Breast epithelium (tissue), 4 donors: ENCODE data around the gene CASK. TPM values are rescaled to one million over a fixed set of nuclear protein-coding genes. Genes with fewer than 3 reads are reported as not detected.

Experiments
- DNase-seq, 2 donors: peaks; one replicate each; pipeline ENCODE4 v3.0.0-alpha.2; 2019; ENCODE audit warnings: low spot score in 2 of 2
- H3K27ac ChIP-seq, 2 donors: fragments of 200-600 bp; sonication (generic) in 1 of 2; one replicate each; pipeline ENCODE4 v1.5.1; 2016 to 2019; ENCODE audit warnings: mild to moderate bottlenecking in 1 of 2
- H3K27me3 ChIP-seq, 2 donors: fragments of 200-600 bp; sonication (generic) in 1 of 2; one replicate each; pipeline versions ENCODE4 v1.5.1 to v1.6.0; 2017 to 2019; ENCODE audit warnings: control low read depth in 1 of 2, mild to moderate bottlenecking in 1 of 2
- H3K36me3 ChIP-seq: fragments of 200-600 bp; one replicate; pipeline ENCODE4 v1.5.1; 2019
- H3K4me1 ChIP-seq, 2 donors: fragments of 200-600 bp; sonication (generic); one replicate each; pipeline ENCODE4 v1.5.1; 2016 to 2019; ENCODE audit warnings: control low read depth in 1 of 2
- H3K4me3 ChIP-seq, 3 donors: fragments of 200-600 bp; sonication (generic); 1 replicate in 2 of 3; 2 replicates in 1 of 3; pipeline ENCODE4 v1.5.1; 2016 to 2019; ENCODE audit warnings: mild to moderate bottlenecking in 3 of 3, moderate library complexity in 2 of 3
- H3K9me3 ChIP-seq, 2 donors: fragments of 200-600 bp; sonication (generic) in 1 of 2; one replicate each; pipeline ENCODE4 v1.5.1; 2016 to 2019; ENCODE audit warnings: control low read depth in 1 of 2
- POLR2A ChIP-seq: fragments of 450-650 bp; IDR thresholded peaks from one replicate; pipeline ENCODE4 v1.6.1; 2016; ENCODE audit warnings: antibody characterized with exemption, mild to moderate bottlenecking, moderate library complexity
- POLR2AphosphoS5 ChIP-seq, 3 donors: sonication (generic); formaldehyde crosslinking; IDR thresholded peaks; one replicate each; pipeline ENCODE4 v1.6.1; 2017; ENCODE audit warnings: antibody characterized with exemption in 3 of 3
- intact Hi-C: fragments of 100-400 bp; cut with DNase I; formaldehyde crosslinking; loops from one replicate; pipeline ENCODE4 v1.15.1; 2023; ENCODE audit warnings: low total_unique reads
- total RNA-seq, 3 donors: library from RNA; depleted of rRNA; stranded (reverse); fragments of >200 nt; gene quantifications; one replicate each; pipeline ENCODE4 v1.1.0, GENCODE V29; 2016
- TF ChIP-seq, protein P1 (sequence below), 3 donors: fragments of 450-650 bp; IDR thresholded peaks; one replicate each; pipeline ENCODE4 v1.5.1; 2016 to 2017; ENCODE audit warnings: antibody characterized with exemption in 3 of 3, mild to moderate bottlenecking in 3 of 3, moderate library complexity in 3 of 3

The CASK gene
- total RNA-seq, 3 donors from 2014 or later, result 34.4 to 103 (median 52.4) TPM

- Histone ChIP-seq H3K27ac (no peak overlapping the region), H3K36me3 (no peaks in the 10 kb centered on the region), H3K4me3 (no peak overlapping the region), H3K27me3 (peaks cover 0 to 17% of the 10 kb centered on the region in 2 donors), H3K9me3 (no peaks in the 10 kb centered on the region), H3K4me1 (no peaks in the 10 kb centered on the region)
- DNase-seq, result no peak
- intact Hi-C loops, result no loop called here
- TF ChIP-seq POLR2AphosphoS5 (IDR thresholded peaks at IDR 0.05) (no peak), POLR2A (no peak)
- TF ChIP-seq, protein P1, sequence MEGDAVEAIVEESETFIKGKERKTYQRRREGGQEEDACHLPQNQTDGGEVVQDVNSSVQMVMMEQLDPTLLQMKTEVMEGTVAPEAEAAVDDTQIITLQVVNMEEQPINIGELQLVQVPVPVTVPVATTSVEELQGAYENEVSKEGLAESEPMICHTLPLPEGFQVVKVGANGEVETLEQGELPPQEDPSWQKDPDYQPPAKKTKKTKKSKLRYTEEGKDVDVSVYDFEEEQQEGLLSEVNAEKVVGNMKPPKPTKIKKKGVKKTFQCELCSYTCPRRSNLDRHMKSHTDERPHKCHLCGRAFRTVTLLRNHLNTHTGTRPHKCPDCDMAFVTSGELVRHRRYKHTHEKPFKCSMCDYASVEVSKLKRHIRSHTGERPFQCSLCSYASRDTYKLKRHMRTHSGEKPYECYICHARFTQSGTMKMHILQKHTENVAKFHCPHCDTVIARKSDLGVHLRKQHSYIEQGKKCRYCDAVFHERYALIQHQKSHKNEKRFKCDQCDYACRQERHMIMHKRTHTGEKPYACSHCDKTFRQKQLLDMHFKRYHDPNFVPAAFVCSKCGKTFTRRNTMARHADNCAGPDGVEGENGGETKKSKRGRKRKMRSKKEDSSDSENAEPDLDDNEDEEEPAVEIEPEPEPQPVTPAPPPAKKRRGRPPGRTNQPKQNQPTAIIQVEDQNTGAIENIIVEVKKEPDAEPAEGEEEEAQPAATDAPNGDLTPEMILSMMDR (IDR thresholded peaks at IDR 0.05), result no peak
These were observed 162.2 kb downstream of the CASK start for GRCh38 chrX:41761169-41761568.

GRCh38 chrX:41759817-41760216 lies 163.5 kb downstream of the CASK start:
- no peak overlapping the region for H3K27ac ChIP-seq
- no peaks in the 10 kb centered on the region for H3K4me1 ChIP-seq
- intact Hi-C loops, result no loop called here
- no peak for DNase-seq
- H3K9me3 ChIP-seq, result no peaks in the 10 kb centered on the region
- no peaks in the 10 kb centered on the region for H3K36me3 ChIP-seq
- H3K27me3 ChIP-seq, result peaks cover 0 to 17% of the 10 kb centered on the region in 2 donors
- TF ChIP-seq POLR2AphosphoS5 (IDR thresholded peaks at IDR 0.05), result no peak
- TF ChIP-seq, protein P1 (IDR thresholded peaks at IDR 0.05), result peak in 2 of 3 donors; percentile 20 to 26
- no peak overlapping the region for H3K4me3 ChIP-seq

DNA sequence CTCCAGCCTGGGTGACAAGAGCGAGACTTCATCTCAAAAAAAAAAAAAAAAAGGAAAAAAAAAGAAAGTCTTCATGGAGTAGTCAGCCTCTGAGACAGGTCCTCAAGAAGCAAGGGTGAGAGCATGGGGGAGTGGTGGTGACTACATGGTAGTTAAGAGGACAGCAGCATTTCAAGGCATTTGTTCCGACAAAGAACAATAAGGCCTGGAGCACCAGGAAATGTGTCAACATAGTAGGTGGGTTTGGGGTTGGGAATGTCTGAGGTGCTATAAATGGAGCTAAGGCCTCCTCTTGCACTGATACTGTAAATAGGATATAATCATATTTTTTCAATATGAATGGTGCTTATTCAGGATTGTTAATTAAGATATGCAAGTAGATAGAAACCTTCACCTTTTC lies 165.0 kb downstream of the CASK start:
- Histone ChIP-seq H3K36me3 (no peaks in the 10 kb centered on the region), H3K4me3 (no peak overlapping the region), H3K4me1 (no peaks in the 10 kb centered on the region), H3K27ac (no peak overlapping the region), H3K9me3 (no peaks in the 10 kb centered on the region), H3K27me3 (peaks cover 0 to 13% of the 10 kb centered on the region in 2 donors)
- DNase-seq, result no peak
- intact Hi-C loops, result no loop called here
- TF ChIP-seq POLR2AphosphoS5 (IDR thresholded peaks at IDR 0.05), result no peak
- TF ChIP-seq POLR2A, result no peak
- TF ChIP-seq, protein P1 (IDR thresholded peaks at IDR 0.05), result no peak

DNA sequence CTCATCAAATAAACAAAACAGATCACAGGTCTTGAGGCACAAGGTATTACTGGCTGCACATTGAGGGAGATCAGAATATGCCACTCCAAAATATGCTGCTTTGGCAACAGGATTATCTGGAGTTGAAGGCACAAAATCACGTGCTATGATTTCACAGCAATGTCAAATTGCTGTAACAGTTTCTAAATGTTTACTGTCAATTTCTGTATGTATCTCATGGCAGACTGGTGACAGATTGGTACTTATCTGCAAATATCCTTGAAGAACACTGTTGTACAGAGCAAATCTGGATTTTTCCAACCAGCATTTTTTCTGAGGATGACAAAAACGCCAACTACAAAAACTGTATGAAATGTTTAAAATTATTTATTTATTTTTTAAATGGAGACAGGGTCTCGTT lies 172.6 kb downstream of the CASK start:
- TF ChIP-seq, protein P1 (IDR thresholded peaks at IDR 0.05), result no peak
- TF ChIP-seq POLR2AphosphoS5 (IDR thresholded peaks at IDR 0.05) (no peak), POLR2A (no peak)
- no peaks in the 10 kb centered on the region for H3K9me3 ChIP-seq
- no peak overlapping the region for H3K27ac ChIP-seq
- peaks cover 0 to 12% of the 10 kb centered on the region in 2 donors for H3K27me3 ChIP-seq
- DNase-seq, result no peak
- no peaks in the 10 kb centered on the region for H3K4me1 ChIP-seq
- intact Hi-C loops, result no loop called here
- H3K4me3 ChIP-seq, result no peak overlapping the region
- H3K36me3 ChIP-seq, result no peaks in the 10 kb centered on the region

GRCh38 chrX:41739871-41740270 lies 183.5 kb downstream of the CASK start:
- H3K36me3 ChIP-seq, result no peaks in the 10 kb centered on the region
- H3K4me3 ChIP-seq, result no peak overlapping the region
- DNase-seq, result no peak
- no peak overlapping the region for H3K27ac ChIP-seq
- no peaks in the 10 kb centered on the region for H3K4me1 ChIP-seq
- H3K27me3 ChIP-seq, result peaks cover 0 to 29% of the 10 kb centered on the region in 2 donors
- intact Hi-C loops, result loop anchor here (5.0 kb wide), 1 partner anchor 1502 kb away; no protein-coding TSS in a partner anchor
- no peaks in the 10 kb centered on the region for H3K9me3 ChIP-seq
- TF ChIP-seq POLR2A, result no peak
- TF ChIP-seq POLR2AphosphoS5 (IDR thresholded peaks at IDR 0.05), result no peak
- TF ChIP-seq, protein P1 (IDR thresholded peaks at IDR 0.05), result no peak
